Pulmonary artery endothelial cell (primary cell): Measurements from ENCODE around the gene OR5I1. TPM values are rescaled to one million over a fixed set of nuclear protein-coding genes. Genes with fewer than 3 reads are reported as not detected.
"Not testable (repeated sequence)": the region's sequence is repeated elsewhere in the genome, so short reads cannot be mapped to it uniquely, and the experiment has no call there.

Experiments used
- DNase-seq: peaks from one replicate; pipeline ENCODE4 v3.0.0-alpha.2; 2011; ENCODE audit warnings: low read depth, low spot score
- total RNA-seq: library from RNA; depleted of rRNA; stranded (reverse); fragments of >200 nt; gene quantifications from 2 replicates; pipeline ENCODE4 v1.2.3, GENCODE V29; 2014

OR5I1 gene
- not detected in 2 replicates for total RNA-seq

DNA sequence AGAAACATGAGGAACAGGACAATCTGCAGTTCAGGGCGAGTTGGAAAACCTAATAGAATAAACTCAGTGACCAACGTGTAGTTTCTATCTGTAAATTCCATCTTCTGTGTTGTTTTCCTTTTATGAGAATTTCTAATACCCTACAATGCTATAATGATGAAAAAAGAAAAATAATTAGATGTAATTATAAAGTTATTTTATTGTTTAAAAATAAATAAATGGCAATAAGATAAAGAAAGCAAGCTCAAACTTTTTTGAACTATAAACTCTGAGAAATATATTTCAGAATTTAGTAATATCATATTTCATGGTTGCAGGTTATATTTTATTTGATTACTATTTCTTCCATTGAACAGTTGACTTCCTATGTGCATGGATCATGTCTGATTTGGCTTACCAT, at the start of gene OR5I1:
Gene OR5I1, minus strand, starts transcription at position 101 of the 400 bp plus-strand sequence. Its CDS starts 0 bp downstream, at position 101.
- DNase-seq, result no peak

DNA sequence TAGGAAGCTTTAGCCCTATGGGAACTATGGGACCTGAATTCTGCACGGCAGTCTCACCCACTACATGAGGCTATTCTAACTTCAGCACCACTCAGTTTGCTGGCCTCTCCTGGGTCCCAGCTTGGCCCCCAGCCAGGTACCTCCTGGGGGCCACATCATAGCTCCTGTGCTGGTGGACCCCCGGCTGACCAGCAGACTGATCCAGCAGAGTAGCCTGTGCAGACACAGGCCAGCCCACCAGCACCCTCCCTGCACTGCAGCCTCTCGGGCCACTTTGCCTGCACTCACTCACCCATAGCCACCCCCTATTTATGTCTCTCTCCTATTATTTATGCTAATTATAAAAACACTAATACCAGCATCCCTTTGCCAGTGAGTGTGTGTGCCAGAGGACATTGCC, 34.7 kb upstream of the OR5I1 start:
- DNase-seq, result no peak

DNA sequence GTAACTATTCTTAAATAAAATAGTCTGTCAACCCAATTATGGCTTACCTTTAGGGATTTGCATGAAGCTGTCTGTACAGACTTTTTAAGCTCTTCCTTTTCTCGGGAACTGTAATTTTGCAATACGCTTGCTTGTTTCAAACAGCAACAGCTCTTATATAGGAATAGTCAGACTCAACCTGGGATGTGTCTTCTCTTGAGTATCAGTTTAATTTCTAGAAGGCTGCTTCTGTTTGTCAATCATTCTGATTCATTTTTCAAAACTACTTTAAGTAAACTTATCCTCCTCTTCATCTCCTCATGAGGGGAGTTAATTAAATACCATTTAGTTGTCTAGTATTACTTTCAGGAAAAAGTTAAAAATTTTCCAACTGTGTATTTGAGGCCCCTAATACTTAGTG, 33.6 kb upstream of the OR5I1 start, which contains the start of gene OR10AG1:
Gene OR10AG1, minus strand, starts transcription at position 101 of the 400 bp plus-strand sequence. Its CDS starts 38 bp downstream, at position 63.
- no peak for DNase-seq

DNA sequence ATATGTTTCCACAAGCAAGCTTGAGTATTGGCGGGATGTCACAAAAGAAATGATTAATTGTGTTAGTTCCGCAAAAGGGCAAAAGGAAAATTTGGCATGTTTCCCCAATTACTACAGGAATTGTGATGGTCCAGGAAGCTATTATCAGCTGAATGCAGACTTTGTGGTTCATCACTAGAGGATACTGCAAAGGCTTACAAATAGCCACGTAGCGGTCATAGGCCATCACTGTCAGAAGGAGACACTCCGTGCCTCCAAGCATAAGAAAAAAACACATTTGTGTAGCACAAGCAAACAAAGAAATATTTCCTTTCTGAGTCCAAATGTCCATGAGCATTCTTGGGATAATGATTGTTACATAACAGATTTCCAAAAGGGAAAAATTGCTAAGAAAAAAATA, 31.7 kb upstream of the OR5I1 start:
- DNase-seq, result no peak

DNA sequence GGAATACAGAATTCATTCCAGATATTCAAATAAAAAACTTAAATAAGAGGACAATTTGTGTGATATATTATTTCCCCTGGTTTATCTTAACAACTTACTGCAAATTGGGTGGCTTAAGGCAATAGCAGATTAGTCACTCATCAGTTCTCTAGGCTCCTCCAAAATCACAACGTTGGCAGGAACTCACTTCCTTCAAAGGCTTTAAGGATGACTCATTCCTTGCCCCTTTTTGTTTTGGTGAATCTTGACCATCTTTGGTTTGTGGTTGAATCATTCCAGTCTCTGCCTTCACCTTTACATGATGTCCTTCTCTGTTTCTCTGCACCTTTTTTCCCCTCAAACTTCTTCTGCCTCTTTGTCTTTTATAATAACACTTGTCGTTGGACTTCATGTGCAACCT, 30.2 kb upstream of the OR5I1 start:
- no peak for DNase-seq

DNA sequence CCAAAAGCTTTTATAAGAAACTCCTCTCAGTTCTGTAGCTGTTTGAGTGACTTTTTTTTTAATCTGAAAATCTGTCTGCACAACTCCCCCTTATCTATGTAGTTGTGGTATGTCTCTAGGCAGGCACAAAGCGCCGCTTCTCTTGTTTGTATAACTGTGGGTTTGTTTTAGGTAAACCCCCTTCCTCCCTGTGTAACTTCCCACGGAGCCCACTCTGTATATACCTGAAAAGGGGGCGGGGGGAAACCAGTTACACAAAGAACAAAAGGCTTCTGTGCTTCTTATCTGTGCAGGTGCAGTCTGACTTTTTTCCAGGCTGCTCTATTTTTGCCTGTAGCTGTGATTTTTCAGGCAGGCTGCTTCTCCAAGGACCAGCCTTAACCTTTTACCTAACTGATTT, 20.3 kb upstream of the OR5I1 start:
- DNase-seq, result no peak

DNA sequence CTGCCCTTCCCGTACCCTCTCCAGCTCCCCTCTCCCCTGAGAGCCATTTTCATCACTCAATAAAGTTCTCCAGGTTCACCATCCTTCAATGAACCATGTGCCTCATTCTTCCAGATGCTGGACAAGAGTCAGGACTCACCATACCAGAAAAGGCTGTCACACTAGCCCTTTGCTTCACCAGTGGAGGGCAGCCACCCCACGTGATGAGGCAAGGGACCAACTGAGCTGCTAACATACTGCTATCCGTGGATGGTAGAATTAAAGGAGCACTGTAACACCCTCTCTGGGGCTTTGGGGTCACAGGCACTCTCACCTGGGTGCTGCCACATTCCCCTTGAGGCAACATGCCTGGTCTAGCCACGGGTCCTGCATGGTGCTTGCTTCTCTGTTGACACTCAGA, 13.1 kb upstream of the OR5I1 start:
- DNase-seq, result no peak

DNA sequence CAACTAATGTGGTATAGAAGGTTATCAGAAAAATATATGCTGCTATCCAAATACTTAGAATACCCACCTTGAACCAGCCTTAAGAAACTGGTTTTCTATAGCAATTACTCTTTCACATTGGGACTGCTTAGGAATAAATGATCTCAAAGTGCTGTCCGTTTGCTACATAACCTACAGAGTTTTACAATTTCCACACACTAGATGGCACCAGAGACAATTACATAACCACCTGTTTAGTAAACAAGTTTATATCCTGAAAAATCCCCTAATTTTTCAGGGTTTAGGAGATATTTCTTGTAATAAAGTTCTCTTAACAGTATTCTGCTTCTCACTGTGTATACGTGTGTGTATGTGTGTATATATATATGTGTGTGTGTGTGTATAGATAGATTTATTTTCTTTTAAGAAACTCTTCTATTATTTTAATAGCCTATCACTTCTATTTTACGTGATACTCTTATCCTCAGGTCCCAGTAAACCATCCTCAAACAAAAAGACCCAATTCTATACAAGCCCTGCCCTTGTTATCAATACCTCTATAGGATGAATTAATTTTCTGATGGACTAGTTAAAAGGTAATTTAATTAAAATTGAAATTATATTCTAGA, 6.7 kb upstream of the OR5I1 start:
- no peak for DNase-seq

DNA sequence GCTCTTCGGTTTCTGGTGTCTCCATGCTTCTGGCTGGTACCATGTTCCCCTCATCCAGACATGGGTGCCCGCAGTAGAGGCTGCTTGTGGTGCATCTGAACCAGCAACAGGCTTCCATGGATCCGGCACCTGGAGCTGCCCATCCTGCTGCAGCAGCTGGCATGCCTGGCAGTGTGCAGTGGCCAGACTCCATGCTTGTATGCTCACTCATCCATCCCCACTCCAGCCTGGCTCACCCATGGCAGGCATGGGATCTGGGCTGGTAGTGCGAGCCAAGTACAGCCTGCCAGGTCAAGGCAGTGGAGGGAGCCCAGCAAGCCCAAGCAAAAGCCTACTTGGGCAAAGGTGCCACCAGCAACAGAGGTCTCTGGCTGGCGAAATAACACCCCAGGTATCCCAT, 15.7 kb downstream of the OR5I1 start:
- no peak for DNase-seq

DNA sequence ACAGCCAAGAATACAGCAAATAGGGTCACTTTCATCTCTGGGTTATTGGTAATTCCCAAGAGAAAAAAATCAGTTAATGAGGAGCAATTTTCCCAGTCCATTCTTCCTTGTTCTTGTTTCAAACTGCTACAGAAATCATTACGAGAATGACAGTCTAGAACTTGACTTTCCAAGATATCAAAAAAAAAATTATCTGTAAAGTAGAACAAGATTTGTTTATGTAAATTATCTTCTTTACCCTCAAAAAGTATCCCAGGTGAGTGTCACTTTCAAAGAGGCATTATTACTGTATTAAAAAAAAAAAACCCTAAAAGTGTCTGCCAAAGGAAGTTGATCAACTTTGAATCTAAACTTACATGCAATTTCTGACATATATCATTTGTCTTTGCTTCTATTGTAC, 21.7 kb downstream of the OR5I1 start, which contains the start of gene OR5W2:
Gene OR5W2, minus strand, starts transcription at position 101 of the 400 bp plus-strand sequence. Its CDS starts 0 bp downstream, at position 101.
- DNase-seq, result no peak

DNA sequence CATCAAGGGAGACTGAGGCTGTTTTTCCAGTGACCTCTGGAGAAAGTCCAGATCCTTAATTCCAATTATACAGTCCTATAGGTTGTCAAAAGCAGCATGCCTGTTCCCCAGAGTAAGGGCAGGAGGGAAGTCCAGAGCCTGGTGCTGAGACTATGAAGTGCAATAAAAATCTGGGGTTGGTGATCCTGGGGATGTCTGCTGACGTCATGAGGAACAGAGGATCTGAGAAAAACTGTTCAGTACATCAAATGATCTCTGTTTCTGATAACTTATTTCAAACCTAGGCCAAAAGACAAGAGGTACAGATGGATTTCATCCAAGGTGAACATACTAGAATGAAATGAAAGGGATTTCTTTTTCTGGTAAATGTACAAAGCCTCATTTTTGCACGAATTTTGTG, 33.9 kb downstream of the OR5I1 start:
- no peak for DNase-seq

DNA sequence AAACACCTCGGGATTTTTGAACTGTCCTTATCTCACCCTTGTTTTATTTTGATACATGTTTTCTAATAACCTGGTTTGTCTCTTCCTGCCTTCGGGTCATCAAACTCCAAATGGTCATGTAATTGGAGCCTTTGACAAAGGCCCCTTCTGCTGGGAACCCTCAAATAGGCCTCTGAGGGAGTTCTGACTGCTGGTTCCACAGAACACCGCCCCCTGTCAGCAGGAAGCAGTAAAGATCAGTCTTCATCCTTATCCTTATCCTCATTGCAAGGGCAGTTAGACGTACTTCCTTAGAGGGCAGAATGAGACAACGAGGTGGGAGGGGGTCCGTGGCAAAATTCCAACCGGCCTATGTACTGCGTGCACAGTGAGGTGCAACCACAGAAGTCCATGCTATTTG, 41.0 kb downstream of the OR5I1 start:
- DNase-seq, result no peak

DNA sequence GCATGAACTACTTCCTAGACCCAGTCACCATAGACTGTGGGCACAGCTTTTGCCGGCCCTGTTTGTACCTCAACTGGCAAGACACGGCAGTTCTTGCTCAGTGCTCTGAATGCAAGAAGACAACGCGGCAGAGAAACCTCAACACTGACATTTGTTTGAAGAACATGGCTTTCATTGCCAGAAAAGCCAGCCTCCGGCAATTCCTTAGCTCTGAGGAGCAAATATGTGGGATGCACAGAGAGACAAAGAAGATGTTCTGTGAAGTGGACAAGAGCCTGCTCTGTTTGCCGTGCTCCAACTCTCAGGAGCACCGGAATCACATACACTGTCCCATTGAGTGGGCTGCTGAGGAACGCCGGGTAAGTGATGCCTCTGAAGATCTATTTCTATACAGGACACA, 50.7 kb downstream of the OR5I1 start:
- DNase-seq, result not testable (repeated sequence)

Other genes with a start within 250 kb of the OR5I1 start
- not detected in 2 replicates for gene OR5D13, start 163.0 kb downstream of the OR5I1 start, total RNA-seq
- gene OR5D14, start 140.8 kb downstream of the OR5I1 start, total RNA-seq, result not detected in 2 replicates
- gene OR5L1, start 125.0 kb downstream of the OR5I1 start, total RNA-seq, result not detected in 2 replicates
- gene OR5D18, start 116.8 kb downstream of the OR5I1 start, total RNA-seq, result not detected in 2 replicates
- gene OR5L2, start 109.2 kb downstream of the OR5I1 start, total RNA-seq, result not detected in 2 replicates
- gene OR5D16, start 97.6 kb downstream of the OR5I1 start, total RNA-seq, result not detected in 2 replicates
- not detected in 2 replicates for gene TRIM51, start 53.1 kb downstream of the OR5I1 start, total RNA-seq
- not detected in 2 replicates for gene OR5W2, start 21.8 kb downstream of the OR5I1 start, total RNA-seq
- not detected in 2 replicates for gene OR10AG1, start 33.5 kb upstream of the OR5I1 start, total RNA-seq
- not detected in 2 replicates for gene OR5F1, start 58.2 kb upstream of the OR5I1 start, total RNA-seq
- gene OR5AS1, start 91.3 kb upstream of the OR5I1 start, total RNA-seq, result not detected in 2 replicates
- not detected in 2 replicates for gene OR8I2, start 156.9 kb upstream of the OR5I1 start, total RNA-seq
- not detected in 2 replicates for gene OR8H2, start 167.3 kb upstream of the OR5I1 start, total RNA-seq
- gene OR8H3, start 186.0 kb upstream of the OR5I1 start, total RNA-seq, result not detected in 2 replicates
- gene OR8J3, start 203.8 kb upstream of the OR5I1 start, total RNA-seq, result not detected in 2 replicates
- not detected in 2 replicates for gene OR8K5, start 223.9 kb upstream of the OR5I1 start, total RNA-seq
- not detected in 2 replicates for gene OR5J2, start 240.2 kb upstream of the OR5I1 start, total RNA-seq